Measurements from ENCODE around the gene PAPPA. TPM values are rescaled to one million over a fixed set of nuclear protein-coding genes. Genes with fewer than 3 reads are reported as not detected.

Gene PAPPA
- total and polyA plus RNA-seq, 2 of the 8 experiments (the other 6 are each of a cell fraction or from before 2014, with no cell fraction given): 0.18 to 0.63 TPM

DNA sequence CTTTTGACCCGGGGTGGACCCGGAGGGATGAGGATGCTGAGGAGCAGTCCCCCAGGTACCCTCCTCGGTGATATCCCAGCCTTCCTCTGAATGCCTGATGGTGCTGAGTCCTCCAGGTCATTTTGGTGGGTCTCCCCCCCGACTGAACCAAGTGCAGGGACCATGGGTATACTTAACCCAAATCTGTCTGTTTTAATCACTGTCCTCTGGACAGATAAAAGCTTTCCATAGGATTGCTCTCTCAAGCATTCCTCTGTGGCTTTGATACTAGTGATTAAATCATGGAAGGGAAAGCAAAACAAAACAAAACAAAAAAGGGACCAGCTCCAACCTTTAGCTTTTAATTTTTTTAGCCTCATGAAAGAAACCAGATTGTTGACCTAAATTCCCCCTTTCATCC, 26.0 kb downstream of the PAPPA start:
- Histone ChIP-seq H3K9ac (replicated peaks in 1 of 4; ENCODE audit: extremely low read depth in 1 of 4, low read depth in 3 of 4, low read length in 3 of 4) (no peak overlapping the region), H3K56ac (replicated peaks; ENCODE audit: insufficient read length, low read depth, low read length) (no peak overlapping the region), H2BK20ac (ENCODE audit: low read length) (no peak overlapping the region), H2BK15ac (ENCODE audit: low read length) (no peak overlapping the region), H3K27ac (ENCODE audit: low read depth, low read length) (no peak overlapping the region), H2AK5ac (ENCODE audit: low read depth, low read length) (no peak overlapping the region), H3K4me1 (replicated peaks in 1 of 4; ENCODE audit: control insufficient read depth in 3 of 4, insufficient read depth in 4 of 4, low read length in 3 of 4) (no peaks in the 10 kb centered on the region), H4K8ac (ENCODE audit: extremely low read depth, insufficient read depth, low read length) (no peak overlapping the region), H3K9me3 (ENCODE audit: insufficient read depth in 2 of 2, low read depth in 1 of 2, low read length in 1 of 2) (no peaks in the 10 kb centered on the region), H2BK5ac (ENCODE audit: low read depth, low read length) (no peak overlapping the region), H3K4me3 (ENCODE audit: extremely low read depth in 1 of 4, insufficient read depth in 2 of 4, low read depth in 3 of 4, low read length in 4 of 4) (no peak overlapping the region), H4K5ac (ENCODE audit: insufficient read length, low read depth, low read length) (no peak overlapping the region), H3K27me3 (replicated peaks in 1 of 4; ENCODE audit: control insufficient read depth in 3 of 4, extremely low read depth in 1 of 4, insufficient read depth in 3 of 4, low read length in 3 of 4) (no peaks in the 10 kb centered on the region), H3K14ac (ENCODE audit: insufficient read length) (no peak overlapping the region), H4K91ac (replicated peaks; ENCODE audit: insufficient read length, low read length) (no peak overlapping the region), H2BK12ac (ENCODE audit: low read depth, low read length) (no peak overlapping the region), H2AFZ (ENCODE audit: low read length) (no peak overlapping the region), H3K18ac (ENCODE audit: extremely low read depth, low read length) (no peak overlapping the region), H3K23ac (ENCODE audit: insufficient read length) (no peak overlapping the region), H3K79me1 (ENCODE audit: low read depth, low read length) (no peaks in the 10 kb centered on the region), H4K20me1 (replicated peaks in 1 of 2; ENCODE audit: control insufficient read depth in 1 of 2, insufficient read depth in 2 of 2, low read length in 2 of 2) (no peaks in the 10 kb centered on the region), H3K4me2 (ENCODE audit: insufficient read depth in 1 of 2, low read depth in 2 of 2, low read length in 2 of 2) (no peak overlapping the region), H3K36me3 (ENCODE audit: control insufficient read depth in 2 of 4, insufficient read depth in 4 of 4, low read length in 3 of 4) (no peaks in the 10 kb centered on the region), H2BK120ac (replicated peaks; ENCODE audit: low read depth, low read length) (no peak overlapping the region), H3K23me2 (ENCODE audit: low read depth, low read length) (no peaks in the 10 kb centered on the region), H3K79me2 (ENCODE audit: control insufficient read depth in 1 of 2, insufficient read depth in 2 of 2, low read length in 2 of 2) (no peaks in the 10 kb centered on the region), H3K4ac (replicated peaks; ENCODE audit: insufficient read length, low read depth, low read length) (no peak overlapping the region)
- CTCF ChIA-PET (ENCODE audit: partially characterized antibody): interaction anchor here (1.2 to 3.7 kb wide), 6 partner anchors 11 to 393 kb away, joined by 3 to 11 read pairs (median 4); no protein-coding TSS in a partner anchor
- DNase-seq (ENCODE audit: low read depth in 1 of 2, low spot score in 2 of 2): no peak
- POLR2A ChIA-PET (ENCODE audit: partially characterized antibody): no interaction called here
- WGBS, 2 experiments (ENCODE audit: extremely low coverage in 1 of 2, insufficient coverage in 1 of 2, insufficient read length in 1 of 2, insufficient replicate concordance in 2 of 2, low coverage in 1 of 2, low lambda C conversion rate in 2 of 2, missing lambda C conversion rate in 1 of 2): 82% methylated on average over 4 of the region's 4 CpGs; no CpG with 5 or more reads in 1 of the 2 experiments
- no peak for FAIRE-seq
- no peak for TF ChIP-seq RAD21 (IDR thresholded peaks at IDR 0.05 in 1 of 2, conservative IDR thresholded peaks at IDR 0.05 in 1 of 2; ENCODE audit: low read depth in 2 of 2, low read length in 2 of 2)
- no peak for TF ChIP-seq KDM4A (IDR thresholded peaks at IDR 0.05; ENCODE audit: low read depth, low read length, severe bottlenecking)
- no peak for TF ChIP-seq JUND (IDR thresholded peaks at IDR 0.05; ENCODE audit: low read length)
- TF ChIP-seq SRF (IDR thresholded peaks at IDR 0.05; ENCODE audit: low read depth, low read length): no peak
- TF ChIP-seq CREB1 (IDR thresholded peaks at IDR 0.05): no peak
- no peak for TF ChIP-seq SUZ12 (IDR thresholded peaks at IDR 0.05; ENCODE audit: low read length)
- no peak for TF ChIP-seq NRF1 (IDR thresholded peaks at IDR 0.05; ENCODE audit: low read depth, low read length)
- no peak for TF ChIP-seq POU5F1 (IDR thresholded peaks at IDR 0.05; ENCODE audit: low read depth, low read length)
- no peak for TF ChIP-seq TAF1 (IDR thresholded peaks at IDR 0.05; ENCODE audit: low read depth, low read length)
- TF ChIP-seq POLR2AphosphoS5 (IDR thresholded peaks at IDR 0.05; ENCODE audit: low read depth, low read length): no peak
- TF ChIP-seq TBP (IDR thresholded peaks at IDR 0.05; ENCODE audit: low read depth, low read length): no peak
- TF ChIP-seq MAX (IDR thresholded peaks at IDR 0.05): no peak
- no peak for TF ChIP-seq SIX5 (IDR thresholded peaks at IDR 0.05; ENCODE audit: low read depth, low read length)
- no peak for TF ChIP-seq EZH2 (IDR thresholded peaks at IDR 0.05; ENCODE audit: low read depth, low read length, severe bottlenecking)

Measured in H1 (cell line).